HEK293T (cell line): ENCODE measurements around the gene EDEM1.
"Not testable (repeated sequence)": the region's sequence is repeated elsewhere in the genome, so short reads cannot be mapped to it uniquely, and the experiment has no call there.

ENCODE experiments used
- ARNT ChIP-seq: fragments of 450-650 bp; IDR thresholded peaks from 2 replicates; pipeline ENCODE4 v1.6.1; 2017; ENCODE audit warnings: mild to moderate bottlenecking
- BHLHE40 ChIP-seq: fragments of 450-650 bp; IDR thresholded peaks from 2 replicates; pipeline ENCODE4 v1.6.1; 2016; ENCODE audit warnings: mild to moderate bottlenecking, moderate library complexity, borderline replicate concordance
- ELF4 ChIP-seq: fragments of 450-650 bp; IDR thresholded peaks from 2 replicates; pipeline ENCODE4 v1.6.1; 2017; ENCODE audit warnings: antibody characterized with exemption
- FOXA1 ChIP-seq: fragments of 450-650 bp; IDR thresholded peaks from 2 replicates; pipeline ENCODE4 v1.6.1; 2016; ENCODE audit warnings: mild to moderate bottlenecking
- FOXM1 ChIP-seq: fragments of 450-650 bp; IDR thresholded peaks from 2 replicates; pipeline ENCODE4 v1.6.1; 2017; ENCODE audit warnings: mild to moderate bottlenecking, borderline replicate concordance
- HDGF ChIP-seq: fragments of 450-650 bp; IDR thresholded peaks from 2 replicates; pipeline ENCODE4 v1.6.1; 2017; ENCODE audit warnings: antibody characterized with exemption, borderline replicate concordance
- L3MBTL2 ChIP-seq: fragments of 450-650 bp; conservative IDR thresholded peaks from 2 replicates; pipeline ENCODE4 v1.6.1; 2016; ENCODE audit warnings: mild to moderate bottlenecking
- LEF1 ChIP-seq: fragments of 450-650 bp; IDR thresholded peaks from 2 replicates; pipeline ENCODE4 v1.6.1; 2017; ENCODE audit warnings: mild to moderate bottlenecking, borderline replicate concordance
- SP1 ChIP-seq: fragments of 450-650 bp; IDR thresholded peaks from 2 replicates; pipeline ENCODE4 v1.6.1; 2017
- SUZ12 ChIP-seq: fragments of 450-650 bp; IDR thresholded peaks from 2 replicates; pipeline ENCODE4 v1.6.1; 2016; ENCODE audit warnings: mild to moderate bottlenecking
- TARDBP ChIP-seq: fragments of 450-650 bp; IDR thresholded peaks from 2 replicates; pipeline ENCODE4 v1.6.1; 2016
- ZNF384 ChIP-seq: fragments of 450-650 bp; IDR thresholded peaks from 2 replicates; pipeline ENCODE4 v1.6.1; 2016

GRCh38 chr3:5179036-5179435, 8.5 kb upstream of the EDEM1 start:
- TF ChIP-seq LEF1, FOXM1, TARDBP, HDGF, ARNT, ZNF384, L3MBTL2, BHLHE40, ELF4, SP1, FOXA1, SUZ12: not testable (repeated sequence)
